Loucy (cell line): ENCODE results near the gene PLEKHH1.

ENCODE experiments used
- EZH2phosphoT487 ChIP-seq: fragments of 200-600 bp; IDR thresholded peaks from 2 replicates; pipeline ENCODE4 v1.6.1; 2018; ENCODE audit warnings: antibody characterized with exemption, mild to moderate bottlenecking, moderate library complexity, borderline replicate concordance
- TF ChIP-seq, protein P1 (sequence below): fragments of 200-600 bp; sonication (generic); conservative IDR thresholded peaks from 2 replicates; pipeline ENCODE4 v1.5.1; 2014; ENCODE audit warnings: mild to moderate bottlenecking, antibody characterized with exemption, low read length

DNA sequence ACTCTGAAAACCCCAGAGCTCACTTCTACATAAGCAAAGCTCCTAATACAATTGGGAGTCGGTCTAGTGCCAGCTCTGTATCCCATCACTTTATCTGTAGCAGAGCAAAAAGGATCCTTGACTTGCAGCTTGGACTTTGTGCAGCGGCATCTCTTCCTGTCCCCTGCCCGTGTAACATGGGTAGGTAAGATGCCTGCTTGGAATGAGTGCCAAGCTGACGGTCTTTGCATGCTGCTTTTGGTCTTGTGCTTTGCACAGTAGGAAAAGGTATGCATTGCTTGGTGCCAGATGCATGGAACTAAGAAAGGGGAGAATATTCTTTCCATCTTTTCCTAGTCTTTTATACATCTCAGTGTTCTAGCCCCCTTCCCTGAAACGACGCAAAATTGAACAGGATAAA is 6.9 kb upstream of the PLEKHH1 start:
- TF ChIP-seq, protein P1, sequence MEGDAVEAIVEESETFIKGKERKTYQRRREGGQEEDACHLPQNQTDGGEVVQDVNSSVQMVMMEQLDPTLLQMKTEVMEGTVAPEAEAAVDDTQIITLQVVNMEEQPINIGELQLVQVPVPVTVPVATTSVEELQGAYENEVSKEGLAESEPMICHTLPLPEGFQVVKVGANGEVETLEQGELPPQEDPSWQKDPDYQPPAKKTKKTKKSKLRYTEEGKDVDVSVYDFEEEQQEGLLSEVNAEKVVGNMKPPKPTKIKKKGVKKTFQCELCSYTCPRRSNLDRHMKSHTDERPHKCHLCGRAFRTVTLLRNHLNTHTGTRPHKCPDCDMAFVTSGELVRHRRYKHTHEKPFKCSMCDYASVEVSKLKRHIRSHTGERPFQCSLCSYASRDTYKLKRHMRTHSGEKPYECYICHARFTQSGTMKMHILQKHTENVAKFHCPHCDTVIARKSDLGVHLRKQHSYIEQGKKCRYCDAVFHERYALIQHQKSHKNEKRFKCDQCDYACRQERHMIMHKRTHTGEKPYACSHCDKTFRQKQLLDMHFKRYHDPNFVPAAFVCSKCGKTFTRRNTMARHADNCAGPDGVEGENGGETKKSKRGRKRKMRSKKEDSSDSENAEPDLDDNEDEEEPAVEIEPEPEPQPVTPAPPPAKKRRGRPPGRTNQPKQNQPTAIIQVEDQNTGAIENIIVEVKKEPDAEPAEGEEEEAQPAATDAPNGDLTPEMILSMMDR = no peak
- no peak for TF ChIP-seq EZH2phosphoT487
